GM19455 (cell line): ENCODE data around the gene PDE3B.
"Not testable (repeated sequence)": the region's sequence is repeated elsewhere in the genome, so short reads cannot be mapped to it uniquely, and the experiment has no call there.

Experiments used
- ATAC-seq: cut with Tn5 transposase; IDR thresholded peaks from one replicate; pipeline ENCODE4 v1.9.1; 2021; ENCODE audit not compliant: unreplicated experiment

The PDE3B gene

GRCh38 chr11:14643697-14644225, at the start of gene PDE3B:
Gene PDE3B, plus strand, starts transcription at chr11:14643804. Its CDS starts 272 bp downstream, at chr11:14644076.
- ATAC-seq, result peak; percentile 61

- ATAC-seq, result not testable (repeated sequence)
Measured at GRCh38 chr11:14595261-14595660, 48.3 kb upstream of the PDE3B start.

- ATAC-seq, result no peak
Measured at GRCh38 chr11:14607713-14608112, 35.9 kb upstream of the PDE3B start.

- no peak for ATAC-seq
Measured at GRCh38 chr11:14609902-14610301, 33.7 kb upstream of the PDE3B start.

GRCh38 chr11:14611939-14612338, 31.7 kb upstream of the PDE3B start:
- ATAC-seq, result no peak

- ATAC-seq, result no peak
Measured at GRCh38 chr11:14612694-14613093, 30.9 kb upstream of the PDE3B start.

GRCh38 chr11:14614091-14614622, 29.4 kb upstream of the PDE3B start:
- ATAC-seq, result no peak

GRCh38 chr11:14617241-14618027, 26.2 kb upstream of the PDE3B start:
- no peak for ATAC-seq

GRCh38 chr11:14618060-14618459, 25.5 kb upstream of the PDE3B start:
- no peak for ATAC-seq

- no peak for ATAC-seq
Measured at GRCh38 chr11:14619603-14620531, 23.7 kb upstream of the PDE3B start.

GRCh38 chr11:14622223-14622954, 21.2 kb upstream of the PDE3B start:
- no peak for ATAC-seq

- ATAC-seq, result no peak
Measured at GRCh38 chr11:14623036-14623435, 20.6 kb upstream of the PDE3B start.

- no peak for ATAC-seq
Measured at GRCh38 chr11:14625586-14626205, 17.9 kb upstream of the PDE3B start.

GRCh38 chr11:14626650-14627049, 17.0 kb upstream of the PDE3B start:
- ATAC-seq, result no peak

GRCh38 chr11:14633506-14634224, 9.9 kb upstream of the PDE3B start:
- not testable (repeated sequence) for ATAC-seq

- no peak for ATAC-seq
Measured at GRCh38 chr11:14634813-14635212, 8.8 kb upstream of the PDE3B start.

- ATAC-seq, result no peak
Measured at GRCh38 chr11:14635546-14635945, 8.1 kb upstream of the PDE3B start.

GRCh38 chr11:14636119-14636518, 7.5 kb upstream of the PDE3B start:
- ATAC-seq, result no peak

GRCh38 chr11:14637868-14638409, 5.7 kb upstream of the PDE3B start:
- no peak for ATAC-seq
